Stimulated activated naive CD8-positive, alpha-beta T cell treated with anti-CD3 and anti-CD28 coated beads, Interleukin-15, amount 100 ng/mL, for 72 hours (primary cell): ENCODE data around the gene COPS4.
"Not testable (repeated sequence)": the region's sequence is repeated elsewhere in the genome, so short reads cannot be mapped to it uniquely, and the experiment has no call there.

ENCODE experiments used
- ATAC-seq: fragments of 150-1000 bp; cut with Tn5 transposase; 2 replicates; pipeline ENCODE4 v1.10.0; 2021; ENCODE audit warnings: mild to moderate bottlenecking, moderate library complexity
- DNase-seq, 2 donors: peaks; one replicate each; pipeline ENCODE4 v3.0.0; 2021 to 2022
- H3K27ac Mint-ChIP-seq, 2 donors: one replicate each; pipeline ENCODE4 v1.8.0; 2022; ENCODE audit warnings: mild to moderate bottlenecking in 2 of 2, mixed read lengths in 2 of 2, moderate library complexity in 2 of 2
- H3K27me3 Mint-ChIP-seq: one replicate; pipeline ENCODE4 v1.8.0; 2022; ENCODE audit warnings: mixed read lengths
- H3K4me1 Mint-ChIP-seq: one replicate; pipeline ENCODE4 v1.8.0; 2022; ENCODE audit warnings: mild to moderate bottlenecking, mixed read lengths
- H3K4me3 Mint-ChIP-seq, 2 donors: one replicate each; pipeline ENCODE4 v1.8.0; 2022; ENCODE audit warnings: mild to moderate bottlenecking in 2 of 2, mixed read lengths in 2 of 2, moderate library complexity in 1 of 2
- H3K9me3 Mint-ChIP-seq, 2 donors: one replicate each; pipeline ENCODE4 v1.8.0; 2022; ENCODE audit warnings: mixed read lengths in 2 of 2

Gene COPS4

GRCh38 chr4:83093060-83093640, 58.2 kb downstream of the COPS4 start:
- ATAC-seq (no peak), DNase-seq (no peak)
- peaks cover 0 to 4% of the 10 kb centered on the region in 2 donors for H3K9me3 Mint-ChIP-seq
- H3K27me3 Mint-ChIP-seq: no peaks in the 10 kb centered on the region
- H3K27ac Mint-ChIP-seq: no peak overlapping the region
- H3K4me3 Mint-ChIP-seq: no peak overlapping the region
- peaks cover 41% of the 10 kb centered on the region for H3K4me1 Mint-ChIP-seq

DNA sequence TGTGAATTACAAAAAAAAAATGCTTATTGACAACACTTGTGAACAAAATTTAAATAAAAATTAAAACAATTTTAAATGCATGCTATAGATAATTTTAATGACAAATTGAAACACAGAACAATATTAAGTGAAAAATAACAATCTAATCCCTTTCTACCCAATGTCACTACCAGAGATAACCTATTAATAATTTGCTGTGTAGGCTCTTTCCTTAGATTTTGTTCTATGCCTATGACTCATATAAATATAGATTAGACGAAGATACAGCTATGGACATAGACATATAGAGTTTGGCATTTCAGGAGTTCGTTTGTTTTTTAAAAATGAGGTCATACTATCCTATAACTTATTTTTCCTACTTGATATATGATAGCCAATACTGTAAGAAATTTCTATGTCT, 61.4 kb downstream of the COPS4 start:
- H3K9me3 Mint-ChIP-seq: peaks cover 7 to 12% of the 10 kb centered on the region in 2 donors
- H3K4me1 Mint-ChIP-seq: peaks cover 64% of the 10 kb centered on the region
- H3K4me3 Mint-ChIP-seq: no peak overlapping the region
- no peaks in the 10 kb centered on the region for H3K27me3 Mint-ChIP-seq
- no peak overlapping the region for H3K27ac Mint-ChIP-seq
- DNase-seq (no peak), ATAC-seq (no peak)

- Mint-ChIP-seq H3K4me3 (peak overlapping the region in 1 of 2 donors; percentile 0), H3K9me3 (peaks cover 4 to 7% of the 10 kb centered on the region in 2 donors), H3K27me3 (no peaks in the 10 kb centered on the region), H3K27ac (no peak overlapping the region), H3K4me1 (peaks cover 63% of the 10 kb centered on the region)
- DNase-seq (no peak), ATAC-seq (no peak)
Observed at GRCh38 chr4:83104991-83105390, 70.0 kb downstream of the COPS4 start.

DNA sequence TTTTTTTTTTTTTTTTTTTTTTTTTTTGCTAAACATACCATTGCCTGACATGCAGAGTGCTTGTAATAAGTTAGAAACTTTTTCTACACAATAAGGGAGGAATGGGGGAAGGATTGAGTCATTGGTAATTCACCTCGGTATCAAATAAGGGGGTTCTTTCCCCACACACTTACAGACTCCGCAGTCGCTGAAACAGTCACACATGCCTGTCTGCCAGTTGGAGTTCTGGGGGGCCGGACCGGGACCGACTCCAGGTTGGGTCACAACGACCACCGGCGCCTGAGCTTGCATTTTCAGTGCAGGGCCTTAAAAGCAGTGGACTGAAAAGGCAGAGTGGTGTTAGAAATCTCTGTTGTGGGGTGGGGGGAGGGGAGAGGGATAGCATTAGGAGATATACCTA, 72.6 kb downstream of the COPS4 start:
- Mint-ChIP-seq H3K27ac (peak overlapping the region; percentile 92 to 99), H3K4me3 (peak overlapping the region; percentile 86 to 99), H3K27me3 (no peaks in the 10 kb centered on the region), H3K9me3 (no peaks in the 10 kb centered on the region), H3K4me1 (peaks cover 42% of the 10 kb centered on the region)
- DNase-seq: peak; percentile 63 to 68
- ATAC-seq: peak; percentile 30

DNA sequence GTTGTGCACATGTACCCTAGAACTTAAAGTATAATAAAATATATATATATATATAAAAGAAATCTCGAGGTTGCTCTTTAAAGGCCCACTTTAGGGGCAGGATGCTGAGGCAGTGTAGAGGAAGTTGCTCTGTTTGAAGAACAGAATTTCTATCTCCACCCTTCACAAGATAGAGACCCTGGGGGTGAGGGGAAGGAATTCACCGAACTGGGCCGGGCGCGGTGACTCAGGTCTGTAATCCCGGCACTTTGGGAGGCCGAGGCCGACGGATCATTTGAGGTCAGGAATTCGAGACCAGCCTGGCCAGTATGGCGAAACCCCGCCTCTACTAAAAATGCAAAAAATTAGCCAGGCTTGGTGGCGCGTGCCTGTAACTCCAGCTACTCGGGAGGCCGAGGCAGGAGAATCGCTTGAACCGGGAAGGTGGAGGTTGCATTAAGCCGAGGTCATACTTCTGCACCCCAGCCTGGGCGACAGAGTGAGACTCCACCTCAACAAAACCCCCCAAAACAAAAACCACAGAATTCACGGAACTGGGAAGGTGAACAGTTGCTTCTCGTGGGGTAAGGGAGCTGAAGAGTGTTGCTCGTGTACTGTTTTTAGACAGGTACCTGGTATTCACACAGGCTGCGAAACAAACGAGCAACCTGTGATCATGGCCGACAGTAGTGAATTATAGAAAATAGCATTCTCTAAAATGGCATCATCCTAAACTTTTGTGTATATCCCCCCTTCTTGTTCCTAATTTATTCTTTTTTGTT, 73.3 kb downstream of the COPS4 start:
- Mint-ChIP-seq H3K9me3 (no peaks in the 10 kb centered on the region), H3K4me3 (peak overlapping the region; percentile 85 to 99), H3K27me3 (no peaks in the 10 kb centered on the region), H3K4me1 (peaks cover 38% of the 10 kb centered on the region), H3K27ac (peak overlapping the region; percentile 99)
- DNase-seq: peak; percentile 41 to 46
- ATAC-seq: no peak

GRCh38 chr4:83109480-83110222, 74.7 kb downstream of the COPS4 start:
- peak; percentile 62 to 68 for DNase-seq
- peak; percentile 46 for ATAC-seq
- Mint-ChIP-seq H3K4me1 (peaks cover 38% of the 10 kb centered on the region), H3K27me3 (no peaks in the 10 kb centered on the region), H3K4me3 (peak overlapping the region; percentile 85 to 99), H3K27ac (peak overlapping the region; percentile 99), H3K9me3 (no peaks in the 10 kb centered on the region)

- Mint-ChIP-seq H3K4me3 (peak overlapping the region; percentile 85 to 99), H3K4me1 (peaks cover 38% of the 10 kb centered on the region), H3K9me3 (no peaks in the 10 kb centered on the region), H3K27me3 (no peaks in the 10 kb centered on the region), H3K27ac (peak overlapping the region; percentile 99)
- ATAC-seq: peak; percentile 86
- DNase-seq: peak; percentile 90 to 94
Observed at GRCh38 chr4:83110223-83110945, 75.4 kb downstream of the COPS4 start.

- Mint-ChIP-seq H3K27me3 (no peaks in the 10 kb centered on the region), H3K4me3 (peak overlapping the region; percentile 85 to 99), H3K4me1 (peaks cover 38% of the 10 kb centered on the region), H3K9me3 (no peaks in the 10 kb centered on the region), H3K27ac (peak overlapping the region; percentile 99)
- ATAC-seq (no peak), DNase-seq (no peak)
Observed at GRCh38 chr4:83110970-83111750, 76.2 kb downstream of the COPS4 start.

- H3K9me3 Mint-ChIP-seq, ATAC-seq, H3K27me3 Mint-ChIP-seq: not testable (repeated sequence)
- peak in 1 of 2 donors; percentile 35 for DNase-seq
- Mint-ChIP-seq H3K4me3 (peak overlapping the region; percentile 80 to 99), H3K27ac (peak overlapping the region; percentile 94 to 97), H3K4me1 (peaks cover 37% of the 10 kb centered on the region)
Observed at GRCh38 chr4:83111751-83112141, 76.8 kb downstream of the COPS4 start.

GRCh38 chr4:83112231-83112630, 77.2 kb downstream of the COPS4 start:
- DNase-seq (peak in 1 of 2 donors; percentile 15), ATAC-seq (no peak)
- no peaks in the 10 kb centered on the region for H3K27me3 Mint-ChIP-seq
- H3K4me1 Mint-ChIP-seq: peaks cover 34% of the 10 kb centered on the region
- peak overlapping the region; percentile 86 to 99 for H3K4me3 Mint-ChIP-seq
- no peaks in the 10 kb centered on the region for H3K9me3 Mint-ChIP-seq
- peak overlapping the region; percentile 94 to 97 for H3K27ac Mint-ChIP-seq

GRCh38 chr4:83112678-83113428, 77.9 kb downstream of the COPS4 start:
- H3K4me1 Mint-ChIP-seq: peaks cover 31% of the 10 kb centered on the region
- peak overlapping the region; percentile 86 to 99 for H3K4me3 Mint-ChIP-seq
- H3K9me3 Mint-ChIP-seq: no peaks in the 10 kb centered on the region
- DNase-seq (peak; percentile 40 to 47), ATAC-seq (peak; percentile 28)
- H3K27ac Mint-ChIP-seq: peak overlapping the region; percentile 94 to 97
- no peaks in the 10 kb centered on the region for H3K27me3 Mint-ChIP-seq

- Mint-ChIP-seq H3K27me3 (no peaks in the 10 kb centered on the region), H3K27ac (peak overlapping the region; percentile 94 to 97), H3K4me1 (peaks cover 31% of the 10 kb centered on the region), H3K4me3 (peak overlapping the region; percentile 86 to 99), H3K9me3 (no peaks in the 10 kb centered on the region)
- no peak for ATAC-seq
- peak in 1 of 2 donors; percentile 39 for DNase-seq
Observed at GRCh38 chr4:83113429-83113786, 78.4 kb downstream of the COPS4 start.

GRCh38 chr4:83114576-83114975, 79.6 kb downstream of the COPS4 start, which contains the start of gene PLAC8:
Gene PLAC8, minus strand, starts transcription at chr4:83114729. Its CDS starts 6,808 bp downstream, at chr4:83107921.
- no peaks in the 10 kb centered on the region for H3K9me3 Mint-ChIP-seq
- ATAC-seq (peak; percentile 65), DNase-seq (peak; percentile 26 to 55)
- H3K4me3 Mint-ChIP-seq: peak within 1 kb of the TSS; percentile 86 to 99
- H3K27ac Mint-ChIP-seq: peak within 1 kb of the TSS; percentile 94 to 97
- peaks cover 38% of the 10 kb centered on the region for H3K4me1 Mint-ChIP-seq
- H3K27me3 Mint-ChIP-seq: no peaks in the 10 kb centered on the region

DNA sequence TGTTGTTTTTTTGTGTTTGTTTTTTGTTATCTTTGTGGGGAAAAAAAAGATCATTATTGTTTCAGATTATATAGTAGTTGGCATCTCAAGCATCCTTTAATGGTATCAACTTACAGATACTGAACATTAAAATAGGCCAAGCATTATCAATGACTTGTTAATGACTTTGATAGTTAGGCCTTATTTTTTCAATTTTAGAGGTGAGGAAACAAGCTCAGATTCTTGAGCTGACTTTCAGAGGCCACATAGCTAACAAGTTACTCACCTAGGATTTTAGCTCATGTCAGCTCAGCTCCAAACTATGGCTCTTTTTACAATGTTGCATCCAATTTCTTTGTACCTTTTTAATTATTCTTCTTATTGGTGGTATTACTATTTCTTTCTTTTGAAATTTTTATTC, 80.0 kb downstream of the COPS4 start:
- H3K27ac Mint-ChIP-seq: peak overlapping the region; percentile 94 to 96
- no peaks in the 10 kb centered on the region for H3K9me3 Mint-ChIP-seq
- H3K4me1 Mint-ChIP-seq: peaks cover 41% of the 10 kb centered on the region
- no peaks in the 10 kb centered on the region for H3K27me3 Mint-ChIP-seq
- DNase-seq (no peak), ATAC-seq (no peak)
- H3K4me3 Mint-ChIP-seq: peak overlapping the region; percentile 81 to 99
